Heart left ventricle (tissue), 16 donors: ENCODE measurements around the gene PRODH2. TPM values are rescaled to one million over a fixed set of nuclear protein-coding genes. Genes with fewer than 3 reads are reported as not detected.

Experiments
- ATAC-seq, 4 donors: fragments of 200-7000 bp; cut with Tn5 transposase; one replicate each; pipeline ENCODE4 v1.9.1; 2020 to 2022; ENCODE audit warnings: moderate library complexity in 4 of 4, mild to moderate bottlenecking in 3 of 4, moderate number of reproducible peaks in 1 of 4
- DNase-seq, 5 donors: peaks; one replicate each; pipeline ENCODE4 v3.0.0-alpha.2; 2020
- H3K27ac ChIP-seq, 12 donors: fragments of 200-600 bp; sonication (generic) in 4 of 12; one replicate each; pipeline versions ENCODE4 v1.5.0 to v1.8.0; 2016 to 2022; ENCODE audit warnings: mild to moderate bottlenecking in 2 of 12
- H3K27me3 ChIP-seq, 9 donors: fragments of 200-600 bp; sonication (generic) in 2 of 9; one replicate each; pipeline versions ENCODE4 v1.5.1 to v1.8.0; 2016 to 2022; ENCODE audit warnings: mild to moderate bottlenecking in 3 of 9
- H3K36me3 ChIP-seq, 9 donors: fragments of 200-600 bp; sonication (generic) in 2 of 9; one replicate each; pipeline versions ENCODE4 v1.5.0 to v1.8.0; 2018 to 2022; ENCODE audit warnings: mild to moderate bottlenecking in 2 of 9
- H3K4me1 ChIP-seq, 12 donors: fragments of 200-600 bp; sonication (generic) in 4 of 12; one replicate each; pipeline versions ENCODE4 v1.5.0 to v1.8.0; 2016 to 2022; ENCODE audit warnings: mild to moderate bottlenecking in 3 of 12
- H3K4me3 ChIP-seq, 12 donors: fragments of 200-600 bp; sonication (generic) in 4 of 12; one replicate each; pipeline versions ENCODE4 v1.5.0 to v1.8.0; 2017 to 2022; ENCODE audit warnings: mild to moderate bottlenecking in 9 of 12, moderate library complexity in 4 of 12
- H3K9me3 ChIP-seq, 12 donors: fragments of 200-600 bp; sonication (generic) in 4 of 12; one replicate each; pipeline versions ENCODE4 v1.5.0 to v1.8.0; 2016 to 2022; ENCODE audit warnings: mild to moderate bottlenecking in 1 of 12
- CTCF ChIP-seq, 12 donors: fragments of 200-600 bp; sonication (generic) in 4 of 12; IDR thresholded peaks; one replicate each; pipeline versions ENCODE4 v1.5.0 to v1.8.0; 2018 to 2022; ENCODE audit warnings: antibody characterized with exemption in 12 of 12, mild to moderate bottlenecking in 5 of 12
- POLR2A ChIP-seq, 2 donors: fragments of 450-650 bp; IDR thresholded peaks; one replicate each; pipeline ENCODE4 v1.6.1; 2017; ENCODE audit warnings: antibody characterized with exemption in 2 of 2, mild to moderate bottlenecking in 2 of 2, moderate library complexity in 2 of 2
- WGBS, 4 donors: extraction: QIAGEN DNeasy Blood & Tissue Kit in 2 of 4; methylation state at CpG; one replicate each; pipeline versions ENCODE4 v1.1.5 to v1.1.7; 2013 to 2018; 5-methylcytosine and 5-hydroxymethylcytosine counted together
- intact Hi-C, 10 donors: fragments of 100-400 bp; cut with DNase I; formaldehyde crosslinking; loops; one replicate each; pipeline versions ENCODE4 v1.11.1 to v1.14.2; 2022
- polyA plus RNA-seq, 2 donors: library from polyadenylated mRNA; stranded (reverse); fragments of 200-250 nt; gene quantifications; one replicate each; pipeline ENCODE4 v1.2.3, GENCODE V29; 2013
- total RNA-seq, 9 donors: library from RNA; depleted of rRNA in 2 of 9; stranded (reverse); fragments of >200 nt in 2 of 9; fragmentation: NEBNext Ultra II Directional in 3 of 9; extraction: Animal tissue kit (Norgen Biotek cat#: 25700) in 3 of 9; gene quantifications; one replicate each; pipeline versions ENCODE4 v1.1.0 to v1.2.4, GENCODE V29; 2016 to 2023
- donor health status: ischemic (EF 13 %, LVEDD 7.1; RV severe dilation, severe dysfunction).
- donor health status: healthy with polysubstance abuse.
- donor health status: DM: no; HTN: yes; CAD: no.
- donor health status: DM: no; HTN: no; CAD: no.
- donor health status: ischemic (EF 25% LVEDD 6.9; RV normal size, moderate dysfunction).
- donor health status: ischemic (EF 25% LVEDD 5.7; RV mildly dilated, moderate dysfunction).
- donor health status: healthy.
- donor health status: DM: yes; HTN: yes; CAD: no.
- donor health status: ischemic (EF 35%, LVEDD 5.7; RV mildly dilated, moderate dysfunction).
- donor health status: nonischemic (EF 11% LVEDD 7.7; RV severe dilation, severe dysfunction).
- donor health status: DM: yes; HTN: yes; CAD: no.
- donor health status: PGD.
- donor health status: ischemic (EF 29% LVEDD 5.4; RV normal size, mild dysfunction).
- donor health status: nonischemic (EF 23%, LVEDD 6.1; RV moderate dilation, normal function).

Gene PRODH2
- total and polyA plus RNA-seq, 11 donors = not detected

GRCh38 chr19:35828692-35829301 is 16.2 kb upstream of the PRODH2 start:
- ATAC-seq = peak; percentile 69 to 75 (median 73)

GRCh38 chr19:35824150-35824549 is 11.5 kb upstream of the PRODH2 start:
- Histone ChIP-seq H3K27ac (no peak overlapping the region), H3K4me1 (no peaks in the 10 kb centered on the region), H3K4me3 (no peak overlapping the region), H3K27me3 (peaks cover 0 to 30% (median 5%) of the 10 kb centered on the region in 9 donors), H3K36me3 (no peaks in the 10 kb centered on the region), H3K9me3 (no peaks in the 10 kb centered on the region)
- no peak for DNase-seq
- TF ChIP-seq CTCF (IDR thresholded peaks at IDR 0.05) = no peak
- no peak for TF ChIP-seq POLR2A (IDR thresholded peaks at IDR 0.05)
- WGBS, 4 donors = 79 to 87% (median 83%) methylated on average over 5 of the region's 5 CpGs
- intact Hi-C loops = loop anchor here in 2 of 10 donors (5.0 to 10.0 kb wide), 2 partner anchors 129 to 132 kb away; no protein-coding TSS in a partner anchor
- ATAC-seq = no peak

More at GRCh38 chr19:35828692-35829301, 16.2 kb upstream of the PRODH2 start:
- TF ChIP-seq CTCF (IDR thresholded peaks at IDR 0.05) = no peak
- TF ChIP-seq POLR2A (IDR thresholded peaks at IDR 0.05) = no peak
- Histone ChIP-seq H3K27ac (no peak overlapping the region), H3K36me3 (no peaks in the 10 kb centered on the region), H3K27me3 (peaks cover 0 to 30% (median 5%) of the 10 kb centered on the region in 9 donors), H3K4me1 (no peaks in the 10 kb centered on the region), H3K9me3 (no peaks in the 10 kb centered on the region), H3K4me3 (no peak overlapping the region)
- 7 to 18% (median 12%) methylated on average over 10 to 12 of the region's 12 CpGs for WGBS, 4 donors
- intact Hi-C loops = loop anchor here in 1 of 10 donors (10.0 kb wide), 1 partner anchor 134 kb away; no protein-coding TSS in a partner anchor
- peak; percentile 39 to 80 (median 61) for DNase-seq

- Histone ChIP-seq H3K4me1 (no peaks in the 10 kb centered on the region), H3K36me3 (no peaks in the 10 kb centered on the region), H3K9me3 (no peaks in the 10 kb centered on the region), H3K27me3 (peaks cover 0 to 45% (median 5%) of the 10 kb centered on the region in 9 donors), H3K4me3 (no peak overlapping the region), H3K27ac (no peak overlapping the region)
- WGBS, 4 donors = 68 to 85% (median 80%) methylated on average over 3 of the region's 3 CpGs
- intact Hi-C loops = loop anchor here in 2 of 10 donors (5.0 to 10.0 kb wide), 2 partner anchors 128 to 130 kb away; no protein-coding TSS in a partner anchor
- TF ChIP-seq POLR2A (IDR thresholded peaks at IDR 0.05) (no peak), CTCF (IDR thresholded peaks at IDR 0.05) (no peak)
- ATAC-seq (no peak), DNase-seq (no peak)
Observed at GRCh38 chr19:35822579-35822978, 9.9 kb upstream of the PRODH2 start.

GRCh38 chr19:35818445-35818844 is 5.8 kb upstream of the PRODH2 start:
- TF ChIP-seq POLR2A (IDR thresholded peaks at IDR 0.05) (no peak), CTCF (IDR thresholded peaks at IDR 0.05) (no peak)
- 59 to 66% (median 63%) methylated on average over 3 of the region's 3 CpGs for WGBS, 4 donors
- H3K4me1 ChIP-seq = no peaks in the 10 kb centered on the region
- intact Hi-C loops = no loop called here
- DNase-seq (no peak), ATAC-seq (no peak)
- H3K9me3 ChIP-seq = no peaks in the 10 kb centered on the region
- H3K36me3 ChIP-seq = no peaks in the 10 kb centered on the region
- H3K27ac ChIP-seq = no peak overlapping the region
- H3K27me3 ChIP-seq = peaks cover 0 to 47% (median 4%) of the 10 kb centered on the region in 9 donors
- no peak overlapping the region for H3K4me3 ChIP-seq
